Adrenal gland (tissue), 12 donors: ENCODE measurements around the gene TRMT61A. TPM values are rescaled to one million over a fixed set of nuclear protein-coding genes. Genes with fewer than 3 reads are reported as not detected.

Experiments
- DNase-seq, 7 donors: peaks; one replicate each; pipeline ENCODE4 v3.0.0-alpha.2; 2019 to 2020
- H3K27ac ChIP-seq, 5 donors: fragments of 200-600 bp; sonication (generic) in 4 of 5; 1 replicate in 3 of 5; 2 replicates in 2 of 5; pipeline versions ENCODE4 v1.5.1 to v1.8.0; 2016 to 2020; ENCODE audit warnings: mild to moderate bottlenecking in 1 of 5
- H3K27me3 ChIP-seq: fragments of 200-600 bp; 2 replicates; pipeline ENCODE4 v1.8.0; 2021
- H3K36me3 ChIP-seq, 2 donors: fragments of 200-600 bp; replicated peaks in 1 of 2; 1 replicate in 1 of 2; 2 replicates in 1 of 2; pipeline versions ENCODE4 v1.5.1 to v1.8.0; 2018 to 2022
- H3K4me1 ChIP-seq, 2 donors: fragments of 200-600 bp; replicated peaks in 1 of 2; 1 replicate in 1 of 2; 2 replicates in 1 of 2; pipeline versions ENCODE4 v1.5.1 to v1.8.0; 2018 to 2021
- H3K4me3 ChIP-seq, 4 donors: fragments of 200-600 bp; sonication (generic) in 3 of 4; one replicate each; pipeline ENCODE4 v1.5.1; 2016 to 2018
- H3K9me3 ChIP-seq, 3 donors: fragments of 200-600 bp; sonication (generic) in 1 of 3; replicated peaks in 1 of 3; 1 replicate in 2 of 3; 2 replicates in 1 of 3; pipeline versions ENCODE4 v1.5.1 to v1.8.0; 2016 to 2021
- CTCF ChIP-seq, 6 experiments: fragments of 450-650 bp in 4 of 6; fragments of 200-600 bp in 2 of 6; sonication (generic) in 1 of 6; IDR thresholded peaks; 1 replicate in 5 of 6; 2 replicates in 1 of 6; pipeline versions ENCODE4 v1.5.1 to v1.8.0; 2016 to 2021; ENCODE audit warnings: antibody characterized with exemption in 6 of 6, mild to moderate bottlenecking in 2 of 6, moderate library complexity in 1 of 6
- POLR2A ChIP-seq, 2 donors: fragments of 450-650 bp; IDR thresholded peaks; one replicate each; pipeline ENCODE4 v1.6.1; 2017; ENCODE audit warnings: antibody characterized with exemption in 2 of 2, mild to moderate bottlenecking in 2 of 2, moderate library complexity in 1 of 2
- WGBS, 4 donors: extraction: QIAGEN DNeasy Blood & Tissue Kit in 2 of 4; methylation state at CpG; one replicate each; pipeline versions ENCODE4 v1.1.5 to v1.1.7; 2013 to 2017; 5-methylcytosine and 5-hydroxymethylcytosine counted together
- intact Hi-C, 2 donors: fragments of 100-400 bp; cut with DNase I; formaldehyde crosslinking; loops; one replicate each; pipeline versions ENCODE4 v1.14.1 to v1.15.0; 2022 to 2023
- polyA plus RNA-seq, 3 donors: library from polyadenylated mRNA; stranded (reverse); fragments of 200-250 nt in 2 of 3; fragments of 350-450 nt in 1 of 3; fragmentation: Illumina TruSeq in 1 of 3; extraction: RNeasy Lipid Tissue Mini Kit (QIAGEN cat#74804) in 1 of 3; gene quantifications; one replicate each; pipeline ENCODE4 v1.2.3, GENCODE V29; 2013 to 2014
- total RNA-seq, 9 donors: library from RNA; depleted of rRNA in 4 of 9; stranded (reverse); fragments of >200 nt in 4 of 9; fragments of 120-200 nt in 1 of 9; fragmentation: NEBNext Ultra II Directional in 1 of 9; extraction: Animal tissue kit (Norgen Biotek cat#: 25700) in 1 of 9; gene quantifications; one replicate each; pipeline versions ENCODE4 v1.1.0 to v1.2.4, GENCODE V29; 2013 to 2023
- donor health status: healthy with polysubstance abuse.
- donor health status: Bipolar disorder and iron deficiency.
- donor health status: DM: yes; HTN: yes; CAD: no.
- donor health status: DM: no; HTN: no; CAD: no.
- donor health status: DM: no; HTN: no; CAD: no.
- donor health status: DM: yes; HTN: yes; CAD: no.

The TRMT61A gene
- total and polyA plus RNA-seq, 12 donors, result 2.5 to 26.0 (median 13.5) TPM

- intact Hi-C loops, result no loop called here
- TF ChIP-seq CTCF (IDR thresholded peaks at IDR 0.05), result peak; percentile 79 to 93 (median 86)
- TF ChIP-seq POLR2A (IDR thresholded peaks at IDR 0.05), result no peak
These were observed 10.5 kb upstream of the TRMT61A start for GRCh38 chr14:103518422-103519042.

GRCh38 chr14:103519043-103519836, 9.8 kb upstream of the TRMT61A start:
- no peaks in the 10 kb centered on the region for H3K36me3 ChIP-seq
- H3K4me1 ChIP-seq, result peaks cover 24 to 47% of the 10 kb centered on the region in 2 donors
- H3K4me3 ChIP-seq, result no peak overlapping the region
- H3K27ac ChIP-seq, result peak overlapping the region in 4 of 5 donors; percentile 21 to 89 (median 82)
- WGBS, 4 donors, result 41 to 58% (median 50%) methylated on average over 8 to 13 of the region's 13 CpGs
- peak in 4 of 7 donors; percentile 15 to 65 (median 30) for DNase-seq
- TF ChIP-seq POLR2A (IDR thresholded peaks at IDR 0.05), result no peak
- no peak for TF ChIP-seq CTCF (IDR thresholded peaks at IDR 0.05)
- H3K9me3 ChIP-seq, result no peaks in the 10 kb centered on the region
- intact Hi-C loops, result no loop called here
- no peaks in the 10 kb centered on the region for H3K27me3 ChIP-seq

More at GRCh38 chr14:103518422-103519042, 10.5 kb upstream of the TRMT61A start:
- Histone ChIP-seq H3K27ac (peak overlapping the region in 4 of 5 donors; percentile 20 to 89 (median 52)), H3K9me3 (no peaks in the 10 kb centered on the region), H3K4me3 (no peak overlapping the region), H3K36me3 (no peaks in the 10 kb centered on the region), H3K27me3 (no peaks in the 10 kb centered on the region), H3K4me1 (peaks cover 24 to 47% of the 10 kb centered on the region in 2 donors)
- WGBS, 4 donors, result 36 to 52% (median 42%) methylated on average over 7 to 9 of the region's 9 CpGs
- peak in 6 of 7 donors; percentile 62 to 82 (median 72) for DNase-seq

GRCh38 chr14:103519837-103520212, 9.2 kb upstream of the TRMT61A start:
- Histone ChIP-seq H3K36me3 (no peaks in the 10 kb centered on the region), H3K4me1 (peaks cover 24 to 47% of the 10 kb centered on the region in 2 donors), H3K4me3 (no peak overlapping the region), H3K27me3 (no peaks in the 10 kb centered on the region), H3K9me3 (no peaks in the 10 kb centered on the region), H3K27ac (peak overlapping the region in 3 of 5 donors; percentile 81 to 89 (median 82))
- TF ChIP-seq CTCF (IDR thresholded peaks at IDR 0.05), result no peak
- no peak for TF ChIP-seq POLR2A (IDR thresholded peaks at IDR 0.05)
- peak in 5 of 7 donors; percentile 34 to 73 (median 53) for DNase-seq
- intact Hi-C loops, result no loop called here
- 64 to 76% (median 70%) methylated on average over 10 to 22 of the region's 22 CpGs for WGBS, 4 donors

GRCh38 chr14:103520269-103520656, 8.7 kb upstream of the TRMT61A start:
- H3K4me3 ChIP-seq, result peak overlapping the region in 1 of 4 donors; percentile 61
- H3K27me3 ChIP-seq, result no peaks in the 10 kb centered on the region
- H3K27ac ChIP-seq, result peak overlapping the region in 4 of 5 donors; percentile 81 to 89 (median 82)
- peaks cover 24 to 47% of the 10 kb centered on the region in 2 donors for H3K4me1 ChIP-seq
- intact Hi-C loops, result no loop called here
- no peaks in the 10 kb centered on the region for H3K9me3 ChIP-seq
- 60 to 90% (median 67%) methylated on average over 1 to 10 of the region's 10 CpGs for WGBS, 4 donors
- TF ChIP-seq CTCF (IDR thresholded peaks at IDR 0.05) (no peak), POLR2A (IDR thresholded peaks at IDR 0.05) (no peak)
- H3K36me3 ChIP-seq, result no peaks in the 10 kb centered on the region
- DNase-seq, result peak in 1 of 7 donors; percentile 7
